Cortex of kidney (tissue), 1 donor: ENCODE measurements around the gene TAC3.
"Not testable (repeated sequence)": the region's sequence is repeated elsewhere in the genome, so short reads cannot be mapped to it uniquely, and the experiment has no call there.

Experiments used
- DNase-seq: peaks from one replicate; lab custom pipeline; 2025; lab: John Stamatoyannopoulos, UW

TAC3 gene

GRCh38 chr12:56985714-56986113 lies 30.6 kb downstream of the TAC3 start:
- DNase-seq: not testable (repeated sequence)

- no peak for DNase-seq
Measured at GRCh38 chr12:56983386-56983785, 32.9 kb downstream of the TAC3 start.

GRCh38 chr12:56982578-56983236 lies 33.6 kb downstream of the TAC3 start:
- not testable (repeated sequence) for DNase-seq

GRCh38 chr12:56980941-56981530 lies 35.3 kb downstream of the TAC3 start:
- DNase-seq: no peak

GRCh38 chr12:56980268-56980667 lies 36.1 kb downstream of the TAC3 start:
- DNase-seq: no peak

GRCh38 chr12:56979628-56980027 lies 36.7 kb downstream of the TAC3 start:
- DNase-seq: no peak

- no peak for DNase-seq
Measured at GRCh38 chr12:56978397-56979138, 37.8 kb downstream of the TAC3 start.

- not testable (repeated sequence) for DNase-seq
Measured at GRCh38 chr12:56977361-56977760, 39.0 kb downstream of the TAC3 start.

GRCh38 chr12:56974224-56974623 lies 42.1 kb downstream of the TAC3 start:
- DNase-seq: not testable (repeated sequence)

GRCh38 chr12:56968910-56969309 lies 47.4 kb downstream of the TAC3 start:
- DNase-seq: not testable (repeated sequence)

- not testable (repeated sequence) for DNase-seq
Measured at GRCh38 chr12:56965997-56966642, 50.2 kb downstream of the TAC3 start.

- not testable (repeated sequence) for DNase-seq
Measured at GRCh38 chr12:56965124-56965523, 51.2 kb downstream of the TAC3 start.

- not testable (repeated sequence) for DNase-seq
Measured at GRCh38 chr12:56963557-56963956, 52.8 kb downstream of the TAC3 start.

- not testable (repeated sequence) for DNase-seq
Measured at GRCh38 chr12:56962247-56962646, 54.1 kb downstream of the TAC3 start.
